BJ (cell line): Measurements from ENCODE around the gene PPM1F. TPM values are rescaled to one million over a fixed set of nuclear protein-coding genes. Genes with fewer than 3 reads are reported as not detected.
A peak's percentile ranks its signal among the peaks of the same experiment; 100 is the strongest.
"Not testable (repeated sequence)": the region's sequence is repeated elsewhere in the genome, so short reads cannot be mapped to it uniquely, and the experiment has no call there.

ENCODE experiments used
- CTCF ChIA-PET: fragments of 350-600 bp; formaldehyde crosslinking; extraction: SDS; loops from one replicate; lab custom pipeline; 2021; ENCODE audit warnings: antibody characterized with exemption, inconsistent platforms; lab: Yijun Ruan, JAX
- POLR2A ChIA-PET: fragments of 300-600 bp; sonication (Branson Sonifier 250); formaldehyde crosslinking; extraction: SDS; loops from one replicate; lab custom pipeline; 2021; ENCODE audit warnings: antibody characterized with exemption; lab: Charles Lee
- DNase-seq: peaks from one replicate; pipeline ENCODE4 v3.0.0-alpha.2; 2011; ENCODE audit warnings: low read depth
- H3K27me3 ChIP-seq: 2 replicates; pipeline ENCODE4 v1.6.0; 2011; ENCODE audit warnings: low read length; ENCODE audit not compliant: control insufficient read depth, insufficient read depth
- H3K36me3 ChIP-seq: 2 replicates; pipeline ENCODE4 v1.5.1; 2011; ENCODE audit warnings: low read length; ENCODE audit not compliant: control insufficient read depth, insufficient read depth
- H3K4me3 ChIP-seq: 2 replicates; pipeline ENCODE4 v1.5.1; 2011; ENCODE audit warnings: low read depth, mild to moderate bottlenecking, control low read depth, low read length
- CTCF ChIP-seq: IDR thresholded peaks from 2 replicates; pipeline ENCODE4 v1.5.1; 2011; ENCODE audit warnings: low read depth, mild to moderate bottlenecking, control low read depth, inconsistent platforms, low read length, moderate library complexity; ENCODE audit not compliant: insufficient read depth
- polyA plus RNA-seq: library from polyadenylated mRNA; depleted of rRNA; stranded (reverse); fragments of >200 nt; gene quantifications from 2 replicates; pipeline ENCODE4 v1.2.3, GENCODE V29; 2011

PPM1F gene
- polyA plus RNA-seq, 1 experiment = 25.3 TPM

- Histone ChIP-seq H3K4me3 (no peak overlapping the region), H3K27me3 (no peaks in the 10 kb centered on the region), H3K36me3 (no peaks in the 10 kb centered on the region)
- CTCF ChIA-PET = no interaction called here
- no peak for DNase-seq
- TF ChIP-seq CTCF = no peak
- POLR2A ChIA-PET = no interaction called here
Measured at GRCh38 chr22:21887841-21888240, 64.8 kb downstream of the PPM1F start.

GRCh38 chr22:21883930-21884329 is 68.7 kb downstream of the PPM1F start:
- H3K27me3 ChIP-seq, DNase-seq, H3K4me3 ChIP-seq, H3K36me3 ChIP-seq, CTCF ChIA-PET, POLR2A ChIA-PET: not testable (repeated sequence)

- POLR2A ChIA-PET, H3K36me3 ChIP-seq, CTCF ChIA-PET: not testable (repeated sequence)
Measured at GRCh38 chr22:21882754-21883333, 69.8 kb downstream of the PPM1F start.

GRCh38 chr22:21881841-21882753 is 70.6 kb downstream of the PPM1F start:
- POLR2A ChIA-PET = no interaction called here
- no peak for DNase-seq
- CTCF ChIA-PET = interaction anchor here (0.5 kb wide), 1 partner anchor 18 kb away, joined by 3 read pairs; no protein-coding TSS in a partner anchor

More at GRCh38 chr22:21882754-21883333, 69.8 kb downstream of the PPM1F start:
- not testable (repeated sequence) for DNase-seq, H3K4me3 ChIP-seq, H3K27me3 ChIP-seq

GRCh38 chr22:21876486-21877176 is 76.0 kb downstream of the PPM1F start:
- H3K4me3 ChIP-seq = no peak overlapping the region
- CTCF ChIA-PET = interaction anchor here (1.7 kb wide), 1 partner anchor 62 kb away, joined by 5 read pairs; no protein-coding TSS in a partner anchor
- POLR2A ChIA-PET = no interaction called here
- no peaks in the 10 kb centered on the region for H3K27me3 ChIP-seq
- no peaks in the 10 kb centered on the region for H3K36me3 ChIP-seq
- no peak for TF ChIP-seq CTCF
- peak; percentile 40 for DNase-seq

More at GRCh38 chr22:21881841-21882753, 70.6 kb downstream of the PPM1F start:
- no peak overlapping the region for H3K4me3 ChIP-seq
- no peaks in the 10 kb centered on the region for H3K36me3 ChIP-seq
- H3K27me3 ChIP-seq = no peaks in the 10 kb centered on the region
- no peak for TF ChIP-seq CTCF

GRCh38 chr22:21874953-21875352 is 77.7 kb downstream of the PPM1F start:
- H3K27me3 ChIP-seq, H3K4me3 ChIP-seq, DNase-seq, H3K36me3 ChIP-seq, POLR2A ChIA-PET, CTCF ChIA-PET: not testable (repeated sequence)
